Measurements from ENCODE around the gene PHYHIPL. TPM values are rescaled to one million over a fixed set of nuclear protein-coding genes. Genes with fewer than 3 reads are reported as not detected.

Gene PHYHIPL
- total RNA-seq, 1 experiment from 2014 or later: not detected

- no peak for DNase-seq (ENCODE audit: low spot score)
These were observed 107.1 kb downstream of the PHYHIPL start for GRCh38 chr10:59283456-59284091.

GRCh38 chr10:59284118-59284975, 107.9 kb downstream of the PHYHIPL start:
- DNase-seq (ENCODE audit: low spot score): no peak
- in situ Hi-C loops (cut with HindIII; ENCODE audit: low sequenced_read_pairs): no loop called here

More at GRCh38 chr10:59283456-59284091, 107.1 kb downstream of the PHYHIPL start:
- in situ Hi-C loops (cut with HindIII; ENCODE audit: low sequenced_read_pairs): no loop called here

GRCh38 chr10:59285073-59285472, 108.6 kb downstream of the PHYHIPL start:
- no peak for DNase-seq (ENCODE audit: low spot score)
- in situ Hi-C loops (cut with HindIII; ENCODE audit: low sequenced_read_pairs): no loop called here

GRCh38 chr10:59285848-59286247, 109.4 kb downstream of the PHYHIPL start:
- no peak for DNase-seq (ENCODE audit: low spot score)
- in situ Hi-C loops (cut with HindIII; ENCODE audit: low sequenced_read_pairs): no loop called here

GRCh38 chr10:59287587-59288255, 111.3 kb downstream of the PHYHIPL start:
- DNase-seq (ENCODE audit: low spot score): no peak
- in situ Hi-C loops (cut with HindIII; ENCODE audit: low sequenced_read_pairs): no loop called here

- DNase-seq (ENCODE audit: low spot score): no peak
- in situ Hi-C loops (cut with HindIII; ENCODE audit: low sequenced_read_pairs): no loop called here
These were observed 113.4 kb downstream of the PHYHIPL start for GRCh38 chr10:59289853-59290252.

- DNase-seq (ENCODE audit: low spot score): no peak
- in situ Hi-C loops (cut with HindIII; ENCODE audit: low sequenced_read_pairs): no loop called here
These were observed 114.0 kb downstream of the PHYHIPL start for GRCh38 chr10:59290448-59290847.

Other genes with a start within 250 kb of the PHYHIPL start
- not detected in 2 replicates for gene FAM13C, start 185.9 kb downstream of the PHYHIPL start, total RNA-seq (2014; rRNA removed; shearing (Covaris generic))

Measured in G401 (cell line).